ENCODE results near the gene NRXN3. TPM values are rescaled to one million over a fixed set of nuclear protein-coding genes. Genes with fewer than 3 reads are reported as not detected.

The NRXN3 gene
- total and polyA plus RNA-seq, 2 experiments from 2014 or later: 0.08 to 0.11 TPM

- no peak overlapping the region for H3K27ac ChIP-seq
- H3K79me2 ChIP-seq (ENCODE audit: insufficient read depth): no peaks in the 10 kb centered on the region
- in situ Hi-C loops (cut with MboI): no loop called here
- no peak for DNase-seq
- H4K20me1 ChIP-seq (ENCODE audit: insufficient read depth): no peaks in the 10 kb centered on the region
- no peaks in the 10 kb centered on the region for H3K27me3 ChIP-seq (replicated peaks; ENCODE audit: insufficient read depth)
- H3K4me3 ChIP-seq: no peak overlapping the region
- H3K4me1 ChIP-seq (ENCODE audit: insufficient read depth): no peaks in the 10 kb centered on the region
- H3K36me3 ChIP-seq (ENCODE audit: low read depth): no peaks in the 10 kb centered on the region
- H3K9me2 ChIP-seq (ENCODE audit: insufficient read depth): no peaks in the 10 kb centered on the region
- 7% methylated on average over 3 of the region's 3 CpGs for WGBS, 2 experiments (ENCODE audit: low coverage in 1 of 2, low lambda C conversion rate in 2 of 2, missing lambda C conversion rate in 2 of 2)
- no peaks in the 10 kb centered on the region for H3K9me3 ChIP-seq (ENCODE audit: low read depth)
- H3K9ac ChIP-seq: no peak overlapping the region
- no peaks in the 10 kb centered on the region for H3F3A ChIP-seq (ENCODE audit: insufficient read depth)
- H2AFZ ChIP-seq: no peak overlapping the region
- TF ChIP-seq EZH2 (IDR thresholded peaks at IDR 0.05; ENCODE audit: insufficient read depth, poor library complexity, severe bottlenecking) (no peak), EZH2phosphoT487 (IDR thresholded peaks at IDR 0.05; ENCODE audit: insufficient read depth, low read depth) (no peak)
- H3K4me2 ChIP-seq (ENCODE audit: unreplicated experiment): no peak overlapping the region
Observed at GRCh38 chr14:78341827-78342389, 171.7 kb downstream of the NRXN3 start.

DNA sequence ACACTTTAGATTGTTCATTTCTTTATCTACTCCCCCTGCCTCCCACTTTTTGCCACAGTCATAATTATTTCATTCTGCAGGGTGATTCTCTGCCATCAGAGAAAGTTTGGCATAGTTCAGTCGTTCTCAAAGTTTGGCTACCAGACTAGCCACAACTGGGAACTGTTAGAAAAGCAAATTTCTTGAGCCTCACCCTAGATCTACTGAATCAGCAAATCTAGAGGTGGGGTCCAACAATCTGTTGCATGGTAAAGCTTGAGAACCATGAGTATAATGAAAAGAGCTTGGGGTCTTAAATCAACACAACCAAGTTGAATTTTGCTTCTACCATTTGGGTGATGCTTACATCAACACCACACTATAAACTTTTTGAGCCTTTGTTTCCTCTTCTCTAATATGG, 172.7 kb downstream of the NRXN3 start:
- no peaks in the 10 kb centered on the region for H3K27me3 ChIP-seq (replicated peaks; ENCODE audit: insufficient read depth)
- no peaks in the 10 kb centered on the region for H3K79me2 ChIP-seq (ENCODE audit: insufficient read depth)
- 0 to 4% methylated on average over 1 of the region's 1 CpG for WGBS, 2 experiments (ENCODE audit: low coverage in 1 of 2, low lambda C conversion rate in 2 of 2, missing lambda C conversion rate in 2 of 2)
- no peak overlapping the region for H3K9ac ChIP-seq
- H3F3A ChIP-seq (ENCODE audit: insufficient read depth): no peaks in the 10 kb centered on the region
- H2AFZ ChIP-seq: no peak overlapping the region
- H3K36me3 ChIP-seq (ENCODE audit: low read depth): no peaks in the 10 kb centered on the region
- H3K27ac ChIP-seq: no peak overlapping the region
- no peak overlapping the region for H3K4me2 ChIP-seq (ENCODE audit: unreplicated experiment)
- no peak overlapping the region for H3K4me3 ChIP-seq
- no peak for TF ChIP-seq EZH2phosphoT487 (IDR thresholded peaks at IDR 0.05; ENCODE audit: insufficient read depth, low read depth)
- TF ChIP-seq EZH2 (IDR thresholded peaks at IDR 0.05; ENCODE audit: insufficient read depth, poor library complexity, severe bottlenecking): no peak
- no peaks in the 10 kb centered on the region for H3K9me2 ChIP-seq (ENCODE audit: insufficient read depth)
- no peaks in the 10 kb centered on the region for H4K20me1 ChIP-seq (ENCODE audit: insufficient read depth)
- DNase-seq: no peak
- H3K4me1 ChIP-seq (ENCODE audit: insufficient read depth): no peaks in the 10 kb centered on the region
- no peaks in the 10 kb centered on the region for H3K9me3 ChIP-seq (ENCODE audit: low read depth)
- in situ Hi-C loops (cut with MboI): no loop called here

DNA sequence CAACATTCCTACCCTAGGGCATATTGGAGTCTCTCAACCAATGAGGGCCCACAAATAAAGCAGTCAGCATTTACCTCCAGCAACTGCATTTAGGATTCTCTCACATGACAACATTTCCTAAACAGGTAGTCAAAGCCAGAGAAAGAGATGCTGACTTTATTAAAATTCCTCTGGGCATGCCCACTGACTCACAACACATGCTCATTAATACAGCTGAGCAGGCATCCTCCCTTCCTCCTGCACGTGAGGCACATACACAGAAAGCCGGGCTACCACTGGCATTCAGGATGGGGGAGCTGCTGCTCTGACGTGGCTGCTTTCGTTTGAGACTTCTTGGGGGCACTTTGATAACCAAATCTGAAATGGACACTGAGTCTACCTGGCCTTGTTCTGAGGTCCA, 174.1 kb downstream of the NRXN3 start:
- Histone ChIP-seq H3K4me1 (ENCODE audit: insufficient read depth) (no peaks in the 10 kb centered on the region), H3K27me3 (replicated peaks; ENCODE audit: insufficient read depth) (no peaks in the 10 kb centered on the region), H3F3A (ENCODE audit: insufficient read depth) (no peaks in the 10 kb centered on the region), H3K4me2 (ENCODE audit: unreplicated experiment) (no peak overlapping the region), H3K4me3 (no peak overlapping the region), H2AFZ (no peak overlapping the region), H3K36me3 (ENCODE audit: low read depth) (no peaks in the 10 kb centered on the region), H4K20me1 (ENCODE audit: insufficient read depth) (no peaks in the 10 kb centered on the region), H3K9me3 (ENCODE audit: low read depth) (no peaks in the 10 kb centered on the region), H3K9ac (no peak overlapping the region), H3K9me2 (ENCODE audit: insufficient read depth) (no peaks in the 10 kb centered on the region), H3K27ac (no peak overlapping the region), H3K79me2 (ENCODE audit: insufficient read depth) (no peaks in the 10 kb centered on the region)
- WGBS, 2 experiments (ENCODE audit: low coverage in 1 of 2, low lambda C conversion rate in 2 of 2, missing lambda C conversion rate in 2 of 2): 5 to 11% methylated on average over 4 of the region's 4 CpGs
- in situ Hi-C loops (cut with MboI): no loop called here
- TF ChIP-seq EZH2 (IDR thresholded peaks at IDR 0.05; ENCODE audit: insufficient read depth, poor library complexity, severe bottlenecking): no peak
- no peak for TF ChIP-seq EZH2phosphoT487 (IDR thresholded peaks at IDR 0.05; ENCODE audit: insufficient read depth, low read depth)
- DNase-seq: no peak

DNA sequence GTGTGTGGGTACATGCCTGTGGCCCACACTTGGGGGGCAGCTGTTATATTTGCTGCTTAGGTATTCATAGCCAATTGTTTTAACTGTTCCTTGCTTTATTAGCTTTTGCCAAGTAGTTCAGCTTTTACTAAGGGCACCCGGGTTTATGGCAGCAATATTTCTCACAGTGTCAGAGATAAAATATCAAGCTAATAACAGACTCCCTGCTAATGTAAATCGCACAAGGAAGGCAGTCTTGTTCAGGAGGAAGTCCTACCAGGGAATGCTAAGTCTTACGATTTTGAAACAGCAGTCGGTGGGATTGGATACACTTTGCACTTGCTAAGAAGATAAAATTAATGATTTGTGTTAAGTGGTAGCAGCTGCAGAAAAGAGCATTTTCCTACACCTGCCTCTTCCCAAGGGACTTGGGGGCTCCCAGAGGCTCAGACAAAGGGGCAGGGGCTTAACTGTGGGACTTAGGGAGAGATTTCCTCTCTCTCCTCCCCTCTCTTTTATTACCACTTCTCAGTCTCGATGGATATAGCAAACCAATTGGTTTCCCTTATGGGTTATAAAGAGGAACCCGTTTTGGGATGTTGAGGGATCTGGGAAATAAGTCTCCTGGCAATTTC, 175.1 kb downstream of the NRXN3 start:
- Histone ChIP-seq H3K27ac (no peak overlapping the region), H3K4me3 (no peak overlapping the region), H3K27me3 (replicated peaks; ENCODE audit: insufficient read depth) (no peaks in the 10 kb centered on the region), H3K9ac (no peak overlapping the region), H3K9me2 (ENCODE audit: insufficient read depth) (no peaks in the 10 kb centered on the region), H3K4me2 (ENCODE audit: unreplicated experiment) (no peak overlapping the region), H2AFZ (no peak overlapping the region), H3K36me3 (ENCODE audit: low read depth) (no peaks in the 10 kb centered on the region), H3F3A (ENCODE audit: insufficient read depth) (no peaks in the 10 kb centered on the region), H4K20me1 (ENCODE audit: insufficient read depth) (no peaks in the 10 kb centered on the region), H3K4me1 (ENCODE audit: insufficient read depth) (no peaks in the 10 kb centered on the region), H3K79me2 (ENCODE audit: insufficient read depth) (no peaks in the 10 kb centered on the region), H3K9me3 (ENCODE audit: low read depth) (no peaks in the 10 kb centered on the region)
- in situ Hi-C loops (cut with MboI): no loop called here
- no peak for TF ChIP-seq EZH2phosphoT487 (IDR thresholded peaks at IDR 0.05; ENCODE audit: insufficient read depth, low read depth)
- TF ChIP-seq EZH2 (IDR thresholded peaks at IDR 0.05; ENCODE audit: insufficient read depth, poor library complexity, severe bottlenecking): no peak
- no peak for DNase-seq
- 12 to 15% methylated on average over 6 of the region's 6 CpGs for WGBS, 2 experiments (ENCODE audit: low coverage in 1 of 2, low lambda C conversion rate in 2 of 2, missing lambda C conversion rate in 2 of 2)
